Stimulated activated CD8-positive, alpha-beta memory T cell treated with anti-CD3 and anti-CD28 coated beads, Interleukin-4, amount 100 ng/mL, for 24 hours (primary cell): Measurements from ENCODE around the gene DLK1.

ENCODE experiments used
- DNase-seq: peaks from one replicate; pipeline ENCODE4 v3.0.0-alpha.2; 2020; ENCODE audit warnings: low read depth

DLK1 gene

GRCh38 chr14:100762089-100762515 lies 35.4 kb downstream of the DLK1 start:
- no peak for DNase-seq

GRCh38 chr14:100762901-100763300 lies 36.2 kb downstream of the DLK1 start:
- DNase-seq, result no peak

- DNase-seq, result no peak
Measured at GRCh38 chr14:100764471-100765115, 37.9 kb downstream of the DLK1 start.

- DNase-seq, result no peak
Measured at GRCh38 chr14:100765296-100765695, 38.6 kb downstream of the DLK1 start.

GRCh38 chr14:100765991-100766390 lies 39.3 kb downstream of the DLK1 start:
- DNase-seq, result no peak

- DNase-seq, result no peak
Measured at GRCh38 chr14:100767003-100767787, 40.5 kb downstream of the DLK1 start.

GRCh38 chr14:100767788-100768536 lies 41.3 kb downstream of the DLK1 start:
- no peak for DNase-seq

- no peak for DNase-seq
Measured at GRCh38 chr14:100769035-100769939, 42.6 kb downstream of the DLK1 start.

GRCh38 chr14:100770046-100770445 lies 43.4 kb downstream of the DLK1 start:
- DNase-seq, result no peak

GRCh38 chr14:100770605-100771120 lies 44.0 kb downstream of the DLK1 start:
- no peak for DNase-seq

GRCh38 chr14:100771121-100771800 lies 44.6 kb downstream of the DLK1 start:
- DNase-seq, result no peak

GRCh38 chr14:100772607-100773165 lies 46.0 kb downstream of the DLK1 start:
- DNase-seq, result no peak

GRCh38 chr14:100773331-100774163 lies 46.9 kb downstream of the DLK1 start:
- no peak for DNase-seq

- DNase-seq, result no peak
Measured at GRCh38 chr14:100774164-100774537, 47.5 kb downstream of the DLK1 start.

GRCh38 chr14:100775351-100775830 lies 48.7 kb downstream of the DLK1 start:
- DNase-seq, result no peak

GRCh38 chr14:100775831-100776591 lies 49.3 kb downstream of the DLK1 start:
- DNase-seq, result no peak

- DNase-seq, result no peak
Measured at GRCh38 chr14:100776681-100777365, 50.1 kb downstream of the DLK1 start.

GRCh38 chr14:100777366-100777817 lies 50.7 kb downstream of the DLK1 start:
- no peak for DNase-seq
